ENCODE results near the gene RHNO1. TPM values are rescaled to one million over a fixed set of nuclear protein-coding genes. Genes with fewer than 3 reads are reported as not detected.
A peak's percentile ranks its signal among the peaks of the same experiment; 100 is the strongest.

The RHNO1 gene
- 48.4 TPM for polyA plus RNA-seq

GRCh38 chr12:2877047-2877952 lies at the start of gene RHNO1, which contains the start of gene FOXM1:
RHNO1 (plus strand) TSS chr12:2877223; CDS start chr12:2885367, 8,144 bp downstream.
FOXM1 (minus strand) TSS chr12:2877174; CDS start chr12:2874478, 2,696 bp downstream.
- Mint-ChIP-seq H3K4me1 (peaks cover 16 to 22% (median 20%) of the 10 kb centered on the region in 3 donors), H3K4me3 (peak within 1 kb of the TSS; percentile 93 to 98 (median 94)), H3K9me3 (no peaks in the 10 kb centered on the region), H3K27me3 (peaks cover 2% of the 10 kb centered on the region), H3K36me3 (peaks cover 2% of the 10 kb centered on the region), H3K27ac (peak within 1 kb of the TSS; percentile 96 to 98 (median 98))

- Mint-ChIP-seq H3K4me1 (peaks cover 0 to 2% (median 0%) of the 10 kb centered on the region in 3 donors), H3K36me3 (peaks cover 3% of the 10 kb centered on the region)
These were observed 47.7 kb upstream of the RHNO1 start for GRCh38 chr12:2829275-2829674.

GRCh38 chr12:2832550-2833127 lies 44.4 kb upstream of the RHNO1 start:
- Mint-ChIP-seq H3K9me3 (no peaks in the 10 kb centered on the region), H3K4me3 (no peak overlapping the region), H3K36me3 (peaks cover 3% of the 10 kb centered on the region), H3K27me3 (no peaks in the 10 kb centered on the region), H3K4me1 (peaks cover 0 to 6% (median 4%) of the 10 kb centered on the region in 3 donors), H3K27ac (peak overlapping the region in 1 of 3 donors; percentile 31)

More at GRCh38 chr12:2829275-2829674, 47.7 kb upstream of the RHNO1 start:
- Mint-ChIP-seq H3K27ac (peak overlapping the region in 1 of 3 donors; percentile 20), H3K9me3 (no peaks in the 10 kb centered on the region), H3K27me3 (no peaks in the 10 kb centered on the region), H3K4me3 (no peak overlapping the region)

- no peaks in the 10 kb centered on the region for H3K27me3 Mint-ChIP-seq
- H3K9me3 Mint-ChIP-seq: no peaks in the 10 kb centered on the region
- no peak overlapping the region for H3K27ac Mint-ChIP-seq
- H3K4me1 Mint-ChIP-seq: peaks cover 0 to 6% (median 4%) of the 10 kb centered on the region in 3 donors
- peaks cover 3% of the 10 kb centered on the region for H3K36me3 Mint-ChIP-seq
- no peak overlapping the region for H3K4me3 Mint-ChIP-seq
These were observed 43.7 kb upstream of the RHNO1 start for GRCh38 chr12:2833327-2833726.

GRCh38 chr12:2833810-2834209 lies 43.2 kb upstream of the RHNO1 start:
- H3K27me3 Mint-ChIP-seq: no peaks in the 10 kb centered on the region
- no peak overlapping the region for H3K4me3 Mint-ChIP-seq
- H3K27ac Mint-ChIP-seq: no peak overlapping the region
- no peaks in the 10 kb centered on the region for H3K9me3 Mint-ChIP-seq
- H3K36me3 Mint-ChIP-seq: peaks cover 3% of the 10 kb centered on the region
- peaks cover 0 to 6% (median 4%) of the 10 kb centered on the region in 3 donors for H3K4me1 Mint-ChIP-seq

- H3K9me3 Mint-ChIP-seq: no peaks in the 10 kb centered on the region
- H3K27me3 Mint-ChIP-seq: no peaks in the 10 kb centered on the region
- peaks cover 10% of the 10 kb centered on the region for H3K36me3 Mint-ChIP-seq
- H3K4me1 Mint-ChIP-seq: peaks cover 0 to 6% (median 4%) of the 10 kb centered on the region in 3 donors
- no peak within 1 kb of the TSS for H3K4me3 Mint-ChIP-seq
- H3K27ac Mint-ChIP-seq: no peak within 1 kb of the TSS
These were observed 42.2 kb upstream of the RHNO1 start, which contains the start of gene NRIP2 for GRCh38 chr12:2834581-2835491. NRIP2 (minus strand) TSS chr12:2835035; CDS start chr12:2834983, 52 bp downstream.

- Mint-ChIP-seq H3K27me3 (no peaks in the 10 kb centered on the region), H3K4me1 (peaks cover 0 to 6% (median 4%) of the 10 kb centered on the region in 3 donors), H3K4me3 (no peak overlapping the region), H3K9me3 (no peaks in the 10 kb centered on the region), H3K27ac (no peak overlapping the region), H3K36me3 (peaks cover 10% of the 10 kb centered on the region)
These were observed 41.2 kb upstream of the RHNO1 start for GRCh38 chr12:2835691-2836403.

GRCh38 chr12:2836574-2836973 lies 40.4 kb upstream of the RHNO1 start:
- Mint-ChIP-seq H3K27ac (no peak overlapping the region), H3K4me1 (peaks cover 0 to 5% (median 4%) of the 10 kb centered on the region in 3 donors), H3K4me3 (no peak overlapping the region), H3K9me3 (no peaks in the 10 kb centered on the region), H3K36me3 (peaks cover 10% of the 10 kb centered on the region), H3K27me3 (no peaks in the 10 kb centered on the region)

- Mint-ChIP-seq H3K36me3 (peaks cover 11% of the 10 kb centered on the region), H3K27me3 (no peaks in the 10 kb centered on the region), H3K9me3 (no peaks in the 10 kb centered on the region), H3K4me3 (peak overlapping the region in 1 of 4 donors; percentile 12), H3K4me1 (no peaks in the 10 kb centered on the region), H3K27ac (peak overlapping the region in 1 of 3 donors; percentile 27)
These were observed 35.9 kb upstream of the RHNO1 start for GRCh38 chr12:2841056-2841650.

- no peak overlapping the region for H3K4me3 Mint-ChIP-seq
- H3K4me1 Mint-ChIP-seq: no peaks in the 10 kb centered on the region
- H3K27ac Mint-ChIP-seq: no peak overlapping the region
- H3K36me3 Mint-ChIP-seq: peaks cover 11% of the 10 kb centered on the region
- no peaks in the 10 kb centered on the region for H3K27me3 Mint-ChIP-seq
- H3K9me3 Mint-ChIP-seq: no peaks in the 10 kb centered on the region
These were observed 34.1 kb upstream of the RHNO1 start for GRCh38 chr12:2842948-2843347.

GRCh38 chr12:2844786-2845185 lies 32.2 kb upstream of the RHNO1 start:
- Mint-ChIP-seq H3K27ac (no peak overlapping the region), H3K9me3 (no peaks in the 10 kb centered on the region), H3K27me3 (no peaks in the 10 kb centered on the region), H3K4me3 (no peak overlapping the region), H3K36me3 (peaks cover 3% of the 10 kb centered on the region), H3K4me1 (no peaks in the 10 kb centered on the region)

- Mint-ChIP-seq H3K36me3 (peaks cover 2% of the 10 kb centered on the region), H3K27me3 (no peaks in the 10 kb centered on the region), H3K4me1 (no peaks in the 10 kb centered on the region), H3K4me3 (no peak overlapping the region), H3K27ac (no peak overlapping the region), H3K9me3 (no peaks in the 10 kb centered on the region)
These were observed 31.7 kb upstream of the RHNO1 start for GRCh38 chr12:2845280-2845679.

GRCh38 chr12:2851931-2852330 lies 25.1 kb upstream of the RHNO1 start:
- Mint-ChIP-seq H3K27me3 (no peaks in the 10 kb centered on the region), H3K27ac (no peak overlapping the region), H3K4me3 (no peak overlapping the region), H3K4me1 (peaks cover 0 to 3% (median 0%) of the 10 kb centered on the region in 3 donors), H3K9me3 (no peaks in the 10 kb centered on the region), H3K36me3 (peaks cover 4% of the 10 kb centered on the region)

GRCh38 chr12:2853626-2854025 lies 23.4 kb upstream of the RHNO1 start:
- H3K27me3 Mint-ChIP-seq: no peaks in the 10 kb centered on the region
- no peak overlapping the region for H3K27ac Mint-ChIP-seq
- H3K4me1 Mint-ChIP-seq: peaks cover 0 to 3% (median 0%) of the 10 kb centered on the region in 3 donors
- peak overlapping the region in 1 of 4 donors; percentile 54 for H3K4me3 Mint-ChIP-seq
- H3K9me3 Mint-ChIP-seq: no peaks in the 10 kb centered on the region
- peaks cover 4% of the 10 kb centered on the region for H3K36me3 Mint-ChIP-seq
